CD14-positive monocyte (primary cell): Measurements from ENCODE around the gene ABHD12. TPM values are rescaled to one million over a fixed set of nuclear protein-coding genes. Genes with fewer than 3 reads are reported as not detected.

Experiments used
- DNase-seq, 3 donors: peaks; one replicate each; pipeline ENCODE4 v3.0.0-alpha.2; 2011 to 2022
- H2AFZ ChIP-seq: 2 replicates; pipeline ENCODE4 v1.6.0; 2012; ENCODE audit warnings: mild to moderate bottlenecking, low read depth, low read length, inconsistent platforms; ENCODE audit not compliant: insufficient read depth, poor library complexity, severe bottlenecking
- H3K27ac ChIP-seq, 2 donors: 1 replicate in 1 of 2; 2 replicates in 1 of 2; pipeline ENCODE4 v1.5.1; 2012 to 2013; ENCODE audit warnings: low read length in 2 of 2, control low read depth in 1 of 2, inconsistent platforms in 1 of 2, low read depth in 1 of 2, mild to moderate bottlenecking in 1 of 2
- H3K27me3 ChIP-seq, 2 donors: one replicate each; pipeline versions ENCODE4 v1.6.0 to v1.6.1; 2011 to 2013; ENCODE audit warnings: low read length in 2 of 2; ENCODE audit not compliant: control insufficient read depth in 2 of 2, insufficient read depth in 2 of 2
- H3K36me3 ChIP-seq, 2 donors: replicated peaks in 1 of 2; 1 replicate in 1 of 2; 2 replicates in 1 of 2; pipeline versions ENCODE4 v1.5.1 to v1.6.1; 2012 to 2013; ENCODE audit warnings: low read length in 2 of 2, control low read depth in 1 of 2, inconsistent platforms in 1 of 2, mild to moderate bottlenecking in 1 of 2; ENCODE audit not compliant: insufficient read depth in 2 of 2, control insufficient read depth in 1 of 2
- H3K4me1 ChIP-seq, 2 donors: 1 replicate in 1 of 2; 2 replicates in 1 of 2; pipeline versions ENCODE4 v1.5.1 to v1.6.1; 2012 to 2013; ENCODE audit warnings: low read length in 2 of 2, control low read depth in 1 of 2, inconsistent platforms in 1 of 2, mild to moderate bottlenecking in 1 of 2, moderate library complexity in 1 of 2; ENCODE audit not compliant: insufficient read depth in 2 of 2, control insufficient read depth in 1 of 2
- H3K4me2 ChIP-seq: replicated peaks from 2 replicates; pipeline ENCODE3; 2012; ENCODE audit warnings: low read length, moderate library complexity, mild to moderate bottlenecking; ENCODE audit not compliant: poor library complexity, severe bottlenecking; ENCODE audit errors: extremely low read depth
- H3K4me3 ChIP-seq, 3 experiments: fragments of 200-600 bp in 1 of 3; sonication (generic) in 1 of 3; replicated peaks in 1 of 3; 1 replicate in 2 of 3; 2 replicates in 1 of 3; pipeline ENCODE4 v1.5.1; 2011 to 2013; ENCODE audit warnings: low read length in 3 of 3, mild to moderate bottlenecking in 3 of 3, control low read depth in 2 of 3, low read depth in 2 of 3, inconsistent platforms in 1 of 3, moderate library complexity in 1 of 3
- H3K79me2 ChIP-seq: 2 replicates; pipeline ENCODE4 v1.6.0; 2012; ENCODE audit warnings: mild to moderate bottlenecking, control low read depth, inconsistent platforms, low read length, moderate library complexity; ENCODE audit not compliant: insufficient read depth
- H3K9ac ChIP-seq: 2 replicates; pipeline ENCODE4 v1.6.0; 2017; ENCODE audit warnings: low read length, mild to moderate bottlenecking; ENCODE audit not compliant: insufficient read depth, poor library complexity, severe bottlenecking
- H3K9me3 ChIP-seq, 2 donors: replicated peaks in 1 of 2; 1 replicate in 1 of 2; 2 replicates in 1 of 2; pipeline versions ENCODE4 v1.5.1 to v1.6.1; 2012 to 2013; ENCODE audit warnings: low read length in 2 of 2, control low read depth in 1 of 2; ENCODE audit not compliant: control insufficient read depth in 1 of 2, insufficient read depth in 1 of 2
- H4K20me1 ChIP-seq: 2 replicates; pipeline ENCODE4 v1.6.0; 2012; ENCODE audit warnings: mild to moderate bottlenecking, low read length, control low read depth, moderate library complexity; ENCODE audit not compliant: insufficient read depth
- H3K27ac Mint-ChIP-seq, 7 donors: one replicate each; pipeline ENCODE4 v1.8.0; 2020; ENCODE audit warnings: mild to moderate bottlenecking in 7 of 7, mixed read lengths in 7 of 7, moderate library complexity in 6 of 7, inconsistent platforms in 2 of 7
- H3K27me3 Mint-ChIP-seq, 3 donors: one replicate each; pipeline ENCODE4 v1.8.0; 2021 to 2022; ENCODE audit warnings: low read depth in 3 of 3, mild to moderate bottlenecking in 3 of 3, mixed read lengths in 3 of 3, moderate library complexity in 3 of 3, inconsistent platforms in 1 of 3
- H3K36me3 Mint-ChIP-seq, 2 donors: one replicate each; pipeline ENCODE4 v1.8.0; 2020; ENCODE audit warnings: mixed read lengths in 2 of 2, inconsistent platforms in 1 of 2, mild to moderate bottlenecking in 1 of 2
- H3K4me1 Mint-ChIP-seq: one replicate; pipeline ENCODE4 v1.8.0; 2020; ENCODE audit warnings: mild to moderate bottlenecking, mixed read lengths
- H3K4me3 Mint-ChIP-seq, 2 donors: one replicate each; pipeline ENCODE4 v1.8.0; 2020; ENCODE audit warnings: mild to moderate bottlenecking in 2 of 2, mixed read lengths in 2 of 2, moderate library complexity in 1 of 2
- H3K9me3 Mint-ChIP-seq, 7 donors: one replicate each; pipeline ENCODE4 v1.8.0; 2020 to 2022; ENCODE audit warnings: mixed read lengths in 7 of 7, mild to moderate bottlenecking in 6 of 7, moderate library complexity in 6 of 7, inconsistent platforms in 2 of 7
- CTCF ChIP-seq: fragments of 200-600 bp; IDR thresholded peaks from one replicate; pipeline ENCODE4 v1.8.0; 2022; ENCODE audit warnings: antibody characterized with exemption, mild to moderate bottlenecking
- WGBS: methylation state at CpG from one replicate; pipeline ENCODE4 v1.1.5; 2013; ENCODE audit warnings: missing lambda C conversion rate; ENCODE audit not compliant: insufficient coverage; 5-methylcytosine and 5-hydroxymethylcytosine counted together
- intact Hi-C, 2 donors: fragments of 100-400 bp; cut with micrococcal nuclease; formaldehyde crosslinking; loops; one replicate each; pipeline versions ENCODE4 v1.15.0 to v1.15.1; 2023
- polyA plus RNA-seq, 3 donors: library from polyadenylated mRNA; depleted of rRNA in 1 of 3; unstranded in 2 of 3; stranded (reverse) in 1 of 3; fragments of 300-500 nt in 2 of 3; fragments of >200 nt in 1 of 3; fragmentation: Illumina TruSeq in 2 of 3; gene quantifications; 1 replicate in 2 of 3; 2 replicates in 1 of 3; pipeline ENCODE4 v1.2.3, GENCODE V29; 2012 to 2021

ABHD12 gene
- polyA plus RNA-seq, 3 donors: 20.3 to 34.5 (median 32.1) TPM

GRCh38 chr20:25280574-25281535 is 109.8 kb downstream of the ABHD12 start:
- no peak overlapping the region for H2AFZ ChIP-seq
- H3K27ac Mint-ChIP-seq: no peak overlapping the region
- no peaks in the 10 kb centered on the region for H3K79me2 ChIP-seq
- no peak overlapping the region for H3K4me2 ChIP-seq
- no peak overlapping the region for H3K9ac ChIP-seq
- 98% methylated on average over 21 of the region's 33 CpGs for WGBS
- peaks cover 0 to 2% (median 0%) of the 10 kb centered on the region in 7 donors for H3K9me3 Mint-ChIP-seq
- H3K4me3 ChIP-seq: no peak overlapping the region
- no peak for DNase-seq
- H4K20me1 ChIP-seq: no peaks in the 10 kb centered on the region
- no peaks in the 10 kb centered on the region for H3K27me3 Mint-ChIP-seq
- H3K27me3 ChIP-seq: no peaks in the 10 kb centered on the region
- no peaks in the 10 kb centered on the region for H3K9me3 ChIP-seq
- no peak overlapping the region for H3K4me3 Mint-ChIP-seq
- H3K27ac ChIP-seq: no peak overlapping the region
- peaks cover 97 to 100% of the 10 kb centered on the region in 2 donors for H3K36me3 ChIP-seq
- H3K4me1 ChIP-seq: no peaks in the 10 kb centered on the region
- H3K36me3 Mint-ChIP-seq: peaks cover 73 to 95% of the 10 kb centered on the region in 2 donors
- TF ChIP-seq CTCF: no peak
- intact Hi-C loops: no loop called here
- H3K4me1 Mint-ChIP-seq: no peaks in the 10 kb centered on the region

DNA sequence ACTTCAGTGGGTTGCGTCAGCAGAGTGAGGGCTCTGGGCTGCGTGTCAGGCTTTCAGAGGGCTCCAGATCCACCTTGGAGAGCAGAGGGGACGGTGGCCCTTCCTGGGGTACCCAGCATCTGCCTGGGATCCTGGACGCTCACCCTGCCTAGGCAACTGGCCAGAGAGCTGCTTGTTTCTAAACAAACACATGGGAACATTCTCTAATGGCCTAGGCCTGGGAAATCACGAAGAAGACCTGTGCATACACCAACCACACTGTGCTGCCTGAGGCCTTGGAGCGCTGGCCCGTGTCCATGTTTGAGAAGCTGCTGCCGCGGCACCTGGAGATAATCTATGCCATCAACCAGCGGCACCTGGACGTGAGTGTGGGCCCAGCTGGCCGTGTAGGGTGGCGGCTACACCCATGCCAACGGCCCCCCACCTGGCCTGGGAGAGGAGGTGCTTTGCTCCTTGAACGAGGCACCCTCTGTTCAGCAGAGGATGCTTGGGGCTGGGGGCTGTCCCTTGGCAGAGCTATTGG is 110.5 kb downstream of the ABHD12 start:
- Mint-ChIP-seq H3K9me3 (peaks cover 0 to 2% (median 0%) of the 10 kb centered on the region in 7 donors), H3K4me3 (no peak overlapping the region), H3K36me3 (peaks cover 73 to 95% of the 10 kb centered on the region in 2 donors), H3K4me1 (no peaks in the 10 kb centered on the region), H3K27ac (no peak overlapping the region), H3K27me3 (no peaks in the 10 kb centered on the region)
- Histone ChIP-seq H3K27ac (no peak overlapping the region), H3K27me3 (no peaks in the 10 kb centered on the region), H3K4me1 (no peaks in the 10 kb centered on the region), H3K4me2 (no peak overlapping the region), H3K9me3 (no peaks in the 10 kb centered on the region), H2AFZ (no peak overlapping the region), H3K79me2 (no peaks in the 10 kb centered on the region), H3K4me3 (no peak overlapping the region), H3K36me3 (peaks cover 97 to 100% of the 10 kb centered on the region in 2 donors), H3K9ac (no peak overlapping the region), H4K20me1 (no peaks in the 10 kb centered on the region)
- intact Hi-C loops: no loop called here
- WGBS: 96% methylated on average over 15 of the region's 15 CpGs
- no peak for DNase-seq
- TF ChIP-seq CTCF: no peak
